Medulla oblongata (tissue), 1 donor: ENCODE results near the gene MED23.

Source experiments
- DNase-seq: peaks from one replicate; pipeline ENCODE4 v3.0.0-alpha.2; 2015; ENCODE audit errors: extremely low spot score

MED23 gene

GRCh38 chr6:131627724-131628682 lies at the start of gene MED23:
TSS of gene MED23 (minus strand) at chr6:131628242. CDS start at chr6:131628049, 193 bp downstream.
- DNase-seq: peak; percentile 96

- DNase-seq: no peak
Measured at GRCh38 chr6:131673184-131673583, 45.1 kb upstream of the MED23 start.

DNA sequence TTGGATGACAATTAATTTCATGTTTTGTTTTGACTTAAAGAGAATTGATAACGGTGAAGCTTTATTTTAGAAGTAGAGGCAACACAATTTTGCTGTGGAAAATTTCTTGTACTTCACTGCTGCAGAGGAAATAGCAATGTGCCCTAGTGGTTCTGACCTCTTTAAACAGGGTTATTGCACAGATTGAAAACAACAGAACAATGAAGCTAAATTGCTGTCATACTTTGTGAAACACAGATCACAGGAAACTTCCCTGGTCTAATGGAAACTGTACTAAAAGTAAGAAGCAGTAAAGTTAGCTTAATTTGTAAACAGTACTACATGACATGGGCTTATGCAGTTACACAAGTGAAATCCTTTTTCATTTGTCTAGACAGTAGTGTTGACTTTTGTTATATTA lies 41.8 kb upstream of the MED23 start:
- DNase-seq: no peak

- no peak for DNase-seq
Measured at GRCh38 chr6:131663578-131664165, 35.6 kb upstream of the MED23 start.

- DNase-seq: no peak
Measured at GRCh38 chr6:131660195-131660594, 32.2 kb upstream of the MED23 start.

DNA sequence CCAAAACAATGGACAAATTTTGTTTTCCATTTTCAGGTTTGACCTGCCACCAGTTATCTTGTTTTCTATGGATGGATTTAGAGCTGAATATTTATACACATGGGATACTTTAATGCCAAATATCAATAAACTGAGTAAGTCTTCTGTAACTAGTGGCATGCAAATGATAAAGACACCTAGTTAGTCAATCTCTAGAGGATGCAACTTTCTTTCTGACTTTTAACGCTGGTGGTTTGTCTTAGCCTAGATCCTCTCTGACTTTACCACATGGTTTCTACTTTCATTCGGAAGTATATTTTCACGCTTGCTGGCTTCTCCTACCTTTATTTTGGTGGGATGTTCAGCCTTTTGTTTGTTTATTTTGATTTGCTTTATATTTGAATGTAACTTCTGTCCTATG lies 30.2 kb upstream of the MED23 start:
- no peak for DNase-seq

DNA sequence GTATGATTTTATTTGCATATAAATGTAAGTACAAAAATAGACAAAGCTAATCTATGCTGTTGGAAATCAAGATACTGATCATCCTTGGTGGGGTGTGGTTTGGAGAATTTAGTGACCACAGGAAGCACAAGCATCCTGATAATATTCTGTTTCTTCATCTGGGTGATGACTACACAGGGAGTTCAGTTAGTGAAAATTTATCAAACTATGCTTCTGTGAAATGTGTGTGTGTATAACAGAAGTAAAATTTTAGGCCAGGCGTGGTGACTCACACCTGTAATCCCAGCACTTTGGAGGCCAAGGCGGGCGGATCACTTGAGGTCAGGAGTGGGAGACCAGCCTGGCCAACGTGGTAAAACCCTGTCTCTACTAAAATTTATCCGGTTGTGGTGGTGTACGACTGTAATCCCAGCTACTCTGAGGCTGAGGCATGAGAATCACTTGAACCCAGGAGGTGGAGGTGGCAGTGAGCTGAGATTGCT lies 29.6 kb upstream of the MED23 start:
- no peak for DNase-seq

DNA sequence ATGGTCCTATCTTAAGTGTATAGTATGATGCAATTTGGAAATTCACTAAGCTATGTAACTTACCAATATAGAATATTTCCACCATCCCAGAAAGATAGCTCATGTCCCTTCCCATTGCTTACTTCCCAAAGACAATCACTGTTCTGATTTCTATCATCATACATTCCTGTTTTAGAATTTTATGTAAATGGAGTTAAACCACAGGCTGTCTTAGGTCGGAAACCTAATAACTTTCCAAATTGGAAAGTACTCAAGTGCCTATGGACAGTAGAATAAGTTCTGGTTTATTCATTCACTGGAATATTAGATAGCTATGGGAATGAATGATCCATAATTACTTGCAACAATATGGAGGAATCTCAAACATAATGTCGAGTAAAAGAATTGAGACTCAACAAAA lies 29.2 kb upstream of the MED23 start:
- no peak for DNase-seq

DNA sequence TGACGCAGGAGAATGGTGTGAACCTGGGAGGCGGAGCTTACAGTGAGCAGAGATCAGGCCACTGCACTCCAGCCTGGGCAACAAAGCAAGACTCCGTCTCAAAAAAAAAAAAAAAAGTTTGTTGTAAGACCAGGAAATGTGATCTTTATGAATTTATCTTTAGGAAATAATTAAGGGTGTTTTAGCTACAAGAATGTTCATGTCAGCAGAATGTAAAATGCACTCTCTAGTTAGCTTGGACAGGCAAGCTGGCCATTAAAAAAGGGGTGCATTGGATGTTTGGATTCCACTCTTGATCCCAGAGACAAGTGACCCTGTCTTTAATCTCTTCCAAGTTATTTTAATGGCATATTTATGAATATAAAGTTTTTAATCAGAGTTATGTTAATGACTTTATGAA lies 28.6 kb upstream of the MED23 start:
- DNase-seq: no peak

- DNase-seq: no peak
Measured at GRCh38 chr6:131655951-131656350, 27.9 kb upstream of the MED23 start.

DNA sequence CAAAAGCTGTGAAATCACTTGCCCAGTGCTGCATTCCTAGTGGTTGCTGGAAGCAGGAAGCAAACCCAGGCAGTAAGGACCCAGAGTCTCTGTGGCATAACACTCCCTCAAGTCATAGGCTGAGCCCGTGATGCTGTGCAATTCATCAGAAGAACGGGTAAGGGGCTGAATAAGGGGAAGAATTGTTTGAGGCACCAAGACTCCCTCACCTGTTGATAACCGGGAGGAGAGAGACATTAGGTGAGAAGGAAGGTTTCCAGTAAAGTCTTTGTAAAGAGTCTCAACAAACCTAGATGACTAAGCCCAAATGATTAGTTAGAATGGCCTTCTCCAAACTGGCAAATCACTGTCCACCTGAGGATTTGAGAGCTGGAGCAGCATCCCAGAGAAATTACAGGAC lies 27.3 kb upstream of the MED23 start:
- no peak for DNase-seq

GRCh38 chr6:131654326-131654725 lies 26.3 kb upstream of the MED23 start:
- no peak for DNase-seq

- DNase-seq: no peak
Measured at GRCh38 chr6:131652472-131652871, 24.4 kb upstream of the MED23 start.

DNA sequence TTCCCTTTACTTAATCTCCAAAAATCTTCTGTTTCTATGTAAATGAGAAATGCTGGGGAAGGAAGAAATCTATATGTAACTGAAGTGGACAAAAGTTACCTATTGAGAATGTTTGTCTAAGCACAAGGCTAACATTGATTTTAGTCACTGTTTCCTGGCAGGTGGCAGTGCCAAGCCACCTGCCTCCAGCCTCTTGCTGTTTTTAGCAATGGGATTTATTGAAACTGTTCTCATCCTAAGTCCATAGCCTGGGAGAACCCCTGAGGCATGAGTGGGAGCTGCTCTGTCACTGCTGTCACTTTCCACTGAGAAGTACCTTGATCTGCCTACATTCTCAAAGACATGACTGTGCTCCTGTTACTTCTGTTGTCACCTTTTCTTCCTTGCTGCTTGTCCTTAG lies 23.7 kb upstream of the MED23 start:
- DNase-seq: no peak

GRCh38 chr6:131646249-131646670 lies 18.2 kb upstream of the MED23 start:
- DNase-seq: no peak

DNA sequence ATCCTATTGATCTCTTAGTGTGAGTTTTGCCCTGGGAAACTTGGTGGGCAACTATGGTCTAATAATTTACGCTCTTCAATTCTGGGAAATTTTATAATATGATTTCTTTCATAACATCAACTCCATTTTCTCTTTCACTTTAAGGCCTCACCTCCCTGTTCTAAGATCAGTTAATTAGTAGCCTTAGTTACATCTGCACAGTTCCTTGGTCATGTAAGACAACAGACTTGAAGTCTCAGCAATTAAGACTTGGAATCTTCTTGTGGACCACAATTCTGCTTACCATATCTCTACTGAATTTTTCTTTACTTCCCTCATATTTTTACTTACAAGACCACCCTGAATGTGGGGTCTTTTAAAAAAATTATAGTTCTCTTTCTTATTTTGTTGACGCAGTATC lies 17.8 kb upstream of the MED23 start:
- DNase-seq: no peak

DNA sequence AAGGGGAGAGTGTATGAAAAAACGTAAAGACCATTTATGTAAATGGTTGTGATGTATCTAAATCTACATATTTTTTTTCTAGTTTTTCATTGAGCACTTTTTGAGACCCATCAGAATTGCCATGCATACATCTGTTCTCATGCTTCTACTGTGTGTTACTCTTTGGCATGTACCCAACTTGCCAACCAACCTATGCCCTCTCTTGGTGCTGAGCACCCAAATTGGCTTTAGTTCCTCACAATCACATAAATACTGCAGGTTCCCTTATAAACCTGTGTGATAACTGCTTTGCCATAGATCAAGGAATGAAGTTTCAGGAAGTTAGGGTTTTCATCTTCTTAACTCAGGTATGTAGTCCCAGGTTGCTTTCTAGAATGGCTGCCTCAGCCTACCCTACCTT lies 16.9 kb upstream of the MED23 start:
- no peak for DNase-seq

DNA sequence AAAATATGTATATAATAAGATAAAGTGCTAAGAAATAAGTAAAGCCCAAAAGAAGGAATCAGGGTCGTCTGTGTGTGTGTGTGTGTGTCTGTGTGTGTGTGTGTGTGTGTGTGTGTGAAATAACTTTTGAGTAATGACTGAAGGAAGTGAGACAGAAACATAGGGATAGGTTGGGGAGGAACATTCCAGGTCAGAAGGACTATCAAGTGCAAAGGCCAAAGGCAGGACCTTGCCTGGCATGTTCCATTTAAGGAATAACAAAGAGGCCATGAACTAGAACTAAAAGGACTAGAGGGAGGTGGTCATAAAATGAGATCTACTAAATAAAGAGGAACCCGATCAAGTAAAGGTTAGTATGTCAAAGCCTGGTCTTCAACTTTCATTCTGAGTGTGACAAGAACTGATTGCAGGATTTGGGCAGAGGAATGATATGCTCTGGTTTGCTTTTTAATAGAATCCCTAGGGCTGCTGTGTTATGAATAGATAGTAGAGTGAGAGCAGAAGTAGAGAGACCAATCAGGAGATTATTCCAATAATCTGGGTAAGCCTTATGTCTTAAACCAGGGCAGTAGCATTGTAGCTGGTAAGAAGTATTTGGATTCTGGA lies 15.9 kb upstream of the MED23 start:
- DNase-seq: no peak

DNA sequence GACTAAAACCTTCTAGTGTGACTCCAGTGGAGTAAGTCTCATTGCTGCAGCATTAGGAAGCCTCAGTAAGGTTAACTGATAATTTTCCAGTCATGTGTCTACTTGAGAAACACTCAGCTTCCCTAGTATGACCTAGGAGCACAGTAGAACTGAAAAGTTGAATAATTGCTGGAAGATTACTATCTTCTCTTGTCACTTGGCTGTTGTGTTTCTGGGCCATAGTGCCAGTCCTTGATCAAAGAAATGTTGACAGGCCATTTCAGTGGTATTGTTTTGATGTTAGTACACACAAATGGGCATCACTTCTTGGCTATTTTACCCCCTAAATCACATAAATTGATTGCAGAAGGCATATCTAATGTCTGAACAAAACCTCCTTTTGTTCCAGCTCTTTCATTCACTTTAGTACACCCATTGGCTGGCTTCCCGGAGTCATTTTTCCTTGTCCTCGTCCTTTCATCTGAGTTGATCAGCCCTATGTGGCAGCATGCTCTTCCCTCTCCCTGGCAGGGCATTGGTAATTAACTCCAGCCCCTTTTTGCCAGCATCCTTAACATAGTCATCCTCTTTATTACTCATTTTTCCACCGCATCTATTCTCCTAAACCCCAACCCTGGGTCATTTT lies 15.1 kb upstream of the MED23 start:
- DNase-seq: peak; percentile 88

GRCh38 chr6:131642565-131642964 lies 14.5 kb upstream of the MED23 start:
- DNase-seq: no peak

DNA sequence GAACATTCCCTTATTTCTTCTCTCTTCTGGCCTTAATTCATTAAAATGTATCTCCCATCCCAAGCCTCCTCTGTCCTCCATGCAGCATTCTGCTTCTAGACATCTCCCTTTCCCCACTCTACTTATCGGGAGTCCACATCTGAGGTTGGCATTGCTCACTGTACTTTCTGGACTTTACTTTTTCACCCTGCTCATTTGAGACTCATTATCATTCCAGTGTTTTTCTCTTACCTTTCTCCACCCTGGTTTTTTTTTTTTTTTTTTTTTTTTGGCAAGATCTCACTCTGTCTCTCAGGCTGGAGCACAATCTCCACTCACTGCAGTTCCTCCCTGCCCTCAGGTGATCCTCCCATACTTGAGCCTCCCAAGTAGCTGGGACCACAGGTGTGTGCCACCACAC lies 13.5 kb upstream of the MED23 start:
- no peak for DNase-seq

DNA sequence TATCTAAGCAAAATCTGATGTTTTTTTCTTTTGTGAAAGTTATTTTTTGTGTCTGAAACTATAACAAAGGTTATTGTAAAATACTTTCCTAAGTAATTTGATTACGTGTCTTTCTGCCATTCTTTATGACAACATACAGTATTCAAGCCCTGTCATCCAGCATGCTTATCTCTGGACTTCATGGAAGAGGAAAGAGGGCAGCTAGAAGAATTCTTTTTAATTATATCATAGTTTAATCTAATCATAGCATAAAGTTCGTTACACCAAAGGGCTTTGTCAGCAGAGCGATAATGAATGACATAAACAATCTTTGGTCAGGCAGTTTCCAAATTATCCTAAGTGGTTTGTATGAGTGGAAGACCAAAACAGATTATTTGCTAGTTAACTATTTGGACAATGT lies 12.5 kb upstream of the MED23 start:
- DNase-seq: no peak
